Astrocyte of the cerebellum (primary cell): Measurements from ENCODE around the gene CHRNA4.

ENCODE experiments used
- DNase-seq: peaks from one replicate; pipeline ENCODE4 v3.0.0-alpha.2; 2011; ENCODE audit warnings: low read depth
- H3K4me3 ChIP-seq: 2 replicates; pipeline ENCODE4 v1.5.1; 2011; ENCODE audit warnings: mild to moderate bottlenecking, low read depth, low read length, moderate library complexity
- CTCF ChIP-seq: IDR thresholded peaks from 2 replicates; pipeline ENCODE4 v1.5.1; 2012; ENCODE audit warnings: low read length, low read depth, moderate library complexity, mild to moderate bottlenecking; ENCODE audit errors: missing control alignments
- in situ Hi-C: cut with HindIII; loops from 2 replicates; pipeline ENCODE4 v1.10.0; 2017; ENCODE audit warnings: low sequenced_read_pairs

Gene CHRNA4

DNA sequence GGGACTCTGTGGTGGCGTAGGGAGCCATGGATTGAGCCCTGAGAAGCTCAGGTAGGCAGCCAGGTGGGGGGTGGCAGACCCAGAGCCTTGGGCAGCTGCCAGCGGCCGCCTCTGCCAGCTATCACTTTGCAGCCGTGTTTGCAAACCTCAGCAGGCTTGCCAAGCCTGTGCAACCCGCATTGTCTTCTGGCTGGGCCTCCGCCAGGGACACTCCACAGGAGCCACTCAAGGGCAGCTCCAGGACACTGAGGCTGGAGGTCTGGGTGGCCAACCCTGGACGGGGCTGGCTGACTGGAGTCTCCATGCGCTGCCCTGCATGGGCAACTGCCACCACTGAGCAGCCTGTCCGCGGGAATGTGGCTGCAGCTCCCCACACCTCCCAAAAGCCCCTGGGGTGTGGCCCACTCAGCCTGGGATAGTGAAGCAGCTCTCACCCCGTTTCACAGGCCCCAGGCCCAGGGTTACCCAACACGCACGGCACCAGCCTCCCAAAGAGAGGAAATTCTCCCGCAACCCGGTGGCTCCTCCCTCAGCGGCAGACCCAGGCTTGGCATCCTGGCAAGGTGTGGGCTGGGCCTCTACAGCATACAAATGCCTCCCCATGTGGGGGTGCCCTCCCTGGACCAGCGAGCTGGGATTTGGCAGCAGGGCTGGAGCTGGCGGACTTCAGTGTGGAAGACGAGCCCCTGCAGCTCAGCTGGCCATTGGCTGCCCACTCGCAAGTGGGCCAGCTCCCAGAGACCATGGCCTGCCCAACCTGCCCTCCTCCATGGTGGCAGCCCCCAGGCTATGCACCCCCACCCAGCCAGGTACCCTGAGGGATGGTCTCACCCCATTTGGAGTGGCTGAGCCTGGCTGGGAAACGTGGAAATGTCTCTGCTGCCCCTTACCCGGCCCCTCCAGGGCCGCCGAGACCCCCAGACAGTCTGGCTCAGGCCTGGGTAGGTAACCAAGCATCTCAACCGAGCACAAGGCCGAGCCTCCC is 2.9 kb downstream of the CHRNA4 start:
- DNase-seq, result no peak
- in situ Hi-C loops, result no loop called here
- no peak for TF ChIP-seq CTCF
- no peak overlapping the region for H3K4me3 ChIP-seq

DNA sequence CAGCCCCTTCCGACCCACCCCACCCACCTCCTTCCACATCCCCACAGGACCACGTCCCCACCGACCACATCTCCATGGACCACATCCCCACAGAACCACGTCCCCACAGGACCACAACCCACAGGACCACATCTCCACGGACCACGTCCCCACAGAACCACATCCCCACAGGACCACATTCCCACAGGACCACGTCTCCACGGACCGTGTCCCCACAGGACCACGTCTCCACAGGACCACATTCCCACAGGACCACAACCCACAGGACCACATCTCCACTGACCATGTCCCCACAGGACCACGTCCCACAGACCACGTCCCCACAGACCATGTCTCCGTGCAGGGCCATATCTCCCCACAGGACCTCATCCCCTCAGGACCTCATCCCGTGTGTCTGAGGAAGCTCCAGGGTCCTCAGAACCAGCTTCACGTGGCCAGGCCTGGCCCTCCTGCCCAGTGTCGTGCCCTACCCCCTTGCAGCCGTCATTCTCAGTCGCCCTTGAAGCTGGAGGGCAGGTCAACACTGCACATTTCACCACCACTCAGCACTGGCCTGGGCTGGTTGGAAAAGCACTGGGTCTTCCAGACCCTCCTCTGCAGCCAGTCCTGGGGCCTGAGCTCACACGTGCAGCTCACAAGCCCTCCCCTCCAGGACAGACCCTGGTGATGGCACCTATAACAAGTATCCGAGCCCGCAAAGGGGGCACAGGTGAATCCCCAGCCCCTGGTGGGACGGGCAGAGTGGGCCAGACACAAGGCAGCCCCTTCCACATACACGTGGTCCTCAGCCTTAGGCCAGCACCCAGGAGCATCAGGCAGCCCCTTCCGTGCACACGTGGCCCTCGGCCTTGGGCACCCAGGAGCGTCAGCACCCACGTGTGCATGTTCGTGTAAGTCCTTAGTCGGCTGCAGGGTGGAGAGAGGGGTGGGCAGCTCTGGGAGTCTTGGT is 3.9 kb downstream of the CHRNA4 start:
- DNase-seq, result no peak
- H3K4me3 ChIP-seq, result no peak overlapping the region
- in situ Hi-C loops, result no loop called here
- no peak for TF ChIP-seq CTCF

DNA sequence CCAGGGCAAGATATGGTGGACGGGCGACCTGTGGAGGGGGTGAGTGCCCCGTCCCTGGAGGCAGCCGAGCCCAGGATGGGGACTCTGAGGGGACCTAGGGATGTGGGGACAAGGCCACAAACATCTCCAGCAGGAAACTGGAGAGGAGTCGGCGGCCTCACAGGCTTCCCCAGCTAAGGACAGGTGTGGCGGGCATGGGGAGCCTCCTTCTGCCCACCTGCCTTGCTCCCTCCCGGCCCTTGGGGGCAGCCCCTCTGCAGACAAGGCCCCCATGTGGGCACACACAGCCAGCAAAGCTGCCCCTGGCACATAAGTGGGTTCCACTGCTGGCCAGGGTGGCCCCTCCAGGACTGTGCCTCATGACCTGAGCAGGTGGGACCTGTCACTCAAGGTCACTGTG is 4.6 kb downstream of the CHRNA4 start:
- TF ChIP-seq CTCF, result no peak
- no peak for DNase-seq
- in situ Hi-C loops, result no loop called here
- no peak overlapping the region for H3K4me3 ChIP-seq

- in situ Hi-C loops, result no loop called here
- no peak for TF ChIP-seq CTCF
- DNase-seq, result no peak
- H3K4me3 ChIP-seq, result no peak overlapping the region
These were observed 5.3 kb downstream of the CHRNA4 start for GRCh38 chr20:63355781-63356295.

DNA sequence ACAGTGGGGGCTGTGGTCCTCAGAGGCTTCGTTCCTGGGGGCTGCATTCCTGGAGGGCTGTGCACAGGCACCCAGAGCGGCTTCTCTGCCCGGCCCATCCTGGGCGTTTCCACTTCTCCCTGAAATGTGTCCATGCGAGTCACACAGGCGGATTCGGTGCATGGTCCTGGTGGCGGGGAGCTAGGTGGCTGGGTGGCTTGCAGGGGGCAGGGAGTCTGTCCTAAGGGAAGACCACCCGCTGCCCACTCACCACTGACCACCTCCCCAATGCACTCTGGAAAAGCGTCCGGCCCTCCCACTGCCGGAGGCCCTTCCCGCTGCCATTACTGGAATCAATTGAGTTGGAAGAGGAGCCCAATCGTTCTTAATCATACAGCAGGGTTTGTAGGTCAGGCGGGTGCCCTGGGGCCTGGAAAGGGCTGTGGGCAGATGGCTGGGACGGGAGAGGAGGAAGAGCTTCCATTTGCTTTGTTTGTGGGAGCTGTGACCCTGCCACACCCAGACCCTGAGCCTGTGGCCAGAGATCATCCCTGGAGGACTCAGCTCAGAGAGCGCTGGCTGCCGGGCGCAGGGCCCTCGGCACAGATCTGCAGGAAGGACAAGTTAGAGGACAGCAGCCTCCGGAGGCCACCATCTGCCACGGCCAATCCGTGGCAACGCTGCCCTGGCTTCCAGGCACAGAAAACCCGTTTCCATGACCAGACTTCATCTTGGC is 6.4 kb downstream of the CHRNA4 start:
- H3K4me3 ChIP-seq, result no peak overlapping the region
- no peak for DNase-seq
- in situ Hi-C loops, result no loop called here
- TF ChIP-seq CTCF, result no peak

DNA sequence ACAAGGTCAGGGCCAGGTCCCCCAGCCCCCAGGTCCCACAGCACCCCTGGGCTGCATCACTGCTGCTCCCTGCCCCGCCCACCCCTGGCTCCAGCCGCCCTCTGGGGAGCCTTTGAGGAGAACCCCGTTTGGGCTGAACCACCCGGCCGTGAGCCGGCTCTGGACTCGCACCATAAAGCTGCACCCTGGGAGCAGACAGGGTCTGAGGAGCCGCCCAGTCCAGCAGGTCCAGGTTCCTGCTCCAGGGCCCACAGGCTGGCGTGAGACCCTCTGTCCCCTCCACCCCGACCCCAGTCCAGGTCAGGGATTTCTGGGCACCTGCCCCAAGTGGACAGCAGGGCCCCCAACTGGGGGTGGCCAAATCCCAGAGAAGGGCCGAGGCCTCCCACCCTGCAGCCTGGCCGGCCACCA is 8.3 kb downstream of the CHRNA4 start:
- DNase-seq, result no peak
- TF ChIP-seq CTCF, result no peak
- H3K4me3 ChIP-seq, result no peak overlapping the region
- in situ Hi-C loops, result no loop called here
